Parathyroid adenoma (tissue), 2 donors: ENCODE measurements around the gene RPUSD1.
"Not testable (repeated sequence)": the region's sequence is repeated elsewhere in the genome, so short reads cannot be mapped to it uniquely, and the experiment has no call there.

ENCODE experiments used
- H2AFZ ChIP-seq: fragments of 300-600 bp; sonication (generic); one replicate; pipeline ENCODE4 v1.7.0; 2017; ENCODE audit warnings: antibody characterized with exemption, mild to moderate bottlenecking
- H3K27ac ChIP-seq: fragments of 300-600 bp; sonication (generic); one replicate; pipeline ENCODE4 v1.7.0; 2017
- H3K27me3 ChIP-seq: fragments of 300-600 bp; sonication (generic); one replicate; pipeline ENCODE4 v1.7.0; 2017; ENCODE audit warnings: low read length; ENCODE audit not compliant: control insufficient read depth, insufficient read depth
- H3K36me3 ChIP-seq: fragments of 300-600 bp; sonication (generic); one replicate; pipeline ENCODE4 v1.7.0; 2017; ENCODE audit warnings: low read length; ENCODE audit not compliant: control insufficient read depth, insufficient read depth
- H3K4me1 ChIP-seq: fragments of 300-600 bp; sonication (generic); one replicate; pipeline ENCODE4 v1.7.0; 2017; ENCODE audit warnings: control low read depth
- H3K4me2 ChIP-seq: fragments of 300-600 bp; sonication (generic); one replicate; pipeline ENCODE4 v1.7.0; 2017; ENCODE audit warnings: low read length
- H3K4me3 ChIP-seq: fragments of 300-600 bp; sonication (generic); one replicate; pipeline ENCODE4 v1.7.0; 2017; ENCODE audit warnings: low read depth, low read length
- H3K79me2 ChIP-seq: fragments of 300-600 bp; sonication (generic); one replicate; pipeline ENCODE4 v1.7.0; 2017; ENCODE audit warnings: control low read depth
- H3K9ac ChIP-seq: fragments of 300-600 bp; sonication (generic); one replicate; pipeline ENCODE4 v1.7.0; 2017; ENCODE audit warnings: mild to moderate bottlenecking
- H3K9me3 ChIP-seq: fragments of 300-600 bp; sonication (generic); one replicate; pipeline ENCODE4 v1.7.0; 2017; ENCODE audit warnings: low read length; ENCODE audit not compliant: control insufficient read depth
- TF ChIP-seq, protein P1 (sequence below): fragments of 300-600 bp; sonication (generic); IDR thresholded peaks from one replicate; pipeline ENCODE4 v1.7.0; 2017; ENCODE audit warnings: antibody characterized with exemption, mild to moderate bottlenecking
- donor health status: primary hyperparathyroidism.

RPUSD1 gene

GRCh38 chr16:760065-760464, 28.1 kb downstream of the RPUSD1 start:
- H3K4me1 ChIP-seq = no peaks in the 10 kb centered on the region
- H3K79me2 ChIP-seq = no peaks in the 10 kb centered on the region
- no peaks in the 10 kb centered on the region for H3K27me3 ChIP-seq
- no peaks in the 10 kb centered on the region for H3K9me3 ChIP-seq
- H2AFZ ChIP-seq = no peak overlapping the region
- H3K4me2 ChIP-seq = no peak overlapping the region
- TF ChIP-seq, protein P1, sequence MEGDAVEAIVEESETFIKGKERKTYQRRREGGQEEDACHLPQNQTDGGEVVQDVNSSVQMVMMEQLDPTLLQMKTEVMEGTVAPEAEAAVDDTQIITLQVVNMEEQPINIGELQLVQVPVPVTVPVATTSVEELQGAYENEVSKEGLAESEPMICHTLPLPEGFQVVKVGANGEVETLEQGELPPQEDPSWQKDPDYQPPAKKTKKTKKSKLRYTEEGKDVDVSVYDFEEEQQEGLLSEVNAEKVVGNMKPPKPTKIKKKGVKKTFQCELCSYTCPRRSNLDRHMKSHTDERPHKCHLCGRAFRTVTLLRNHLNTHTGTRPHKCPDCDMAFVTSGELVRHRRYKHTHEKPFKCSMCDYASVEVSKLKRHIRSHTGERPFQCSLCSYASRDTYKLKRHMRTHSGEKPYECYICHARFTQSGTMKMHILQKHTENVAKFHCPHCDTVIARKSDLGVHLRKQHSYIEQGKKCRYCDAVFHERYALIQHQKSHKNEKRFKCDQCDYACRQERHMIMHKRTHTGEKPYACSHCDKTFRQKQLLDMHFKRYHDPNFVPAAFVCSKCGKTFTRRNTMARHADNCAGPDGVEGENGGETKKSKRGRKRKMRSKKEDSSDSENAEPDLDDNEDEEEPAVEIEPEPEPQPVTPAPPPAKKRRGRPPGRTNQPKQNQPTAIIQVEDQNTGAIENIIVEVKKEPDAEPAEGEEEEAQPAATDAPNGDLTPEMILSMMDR = no peak
- H3K9ac ChIP-seq = no peak overlapping the region
- no peak overlapping the region for H3K4me3 ChIP-seq
- H3K27ac ChIP-seq = no peak overlapping the region
- H3K36me3 ChIP-seq = no peaks in the 10 kb centered on the region

DNA sequence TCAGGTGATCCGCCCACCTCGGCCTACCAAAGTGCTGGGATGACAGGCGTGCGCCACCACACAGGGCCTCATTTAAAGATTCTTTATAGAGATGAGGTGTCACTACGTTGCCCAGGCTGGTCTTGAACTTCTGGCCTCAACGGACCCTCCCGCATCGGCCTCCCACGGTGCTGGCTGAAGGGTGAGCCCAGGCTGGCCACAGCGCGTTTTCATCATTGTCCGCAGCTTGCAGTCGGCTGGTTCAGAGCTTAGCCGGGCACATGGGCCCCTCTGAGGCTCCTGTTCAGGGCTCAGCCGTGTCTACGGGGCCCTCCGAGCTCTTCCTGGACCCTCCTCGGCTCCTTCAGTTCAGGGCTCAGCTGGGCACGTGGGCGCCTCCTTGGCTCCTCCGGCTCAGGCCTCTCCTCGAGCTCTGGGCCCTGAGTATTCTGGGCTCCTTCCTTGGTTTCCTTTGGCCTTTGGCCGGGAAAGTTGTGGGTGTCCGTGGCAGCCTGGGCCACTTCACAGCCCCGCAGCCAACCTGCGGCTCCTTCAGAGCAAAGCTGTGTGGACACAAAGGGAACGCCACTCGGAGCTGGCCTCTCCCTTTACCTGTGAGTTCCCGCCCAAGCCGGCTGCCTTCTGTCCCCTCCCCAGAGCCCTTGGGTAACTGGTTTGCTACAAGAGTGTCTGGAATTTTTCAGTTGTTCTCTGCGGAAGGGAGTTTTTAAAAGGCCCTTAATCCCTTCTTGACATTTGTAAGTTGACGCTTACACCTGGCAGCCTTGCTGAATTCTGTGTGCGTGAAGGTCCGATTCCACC, 28.9 kb downstream of the RPUSD1 start:
- no peak overlapping the region for H2AFZ ChIP-seq
- H3K36me3 ChIP-seq = no peaks in the 10 kb centered on the region
- TF ChIP-seq, protein P1 = no peak
- no peaks in the 10 kb centered on the region for H3K27me3 ChIP-seq
- H3K27ac ChIP-seq = no peak overlapping the region
- H3K9me3 ChIP-seq = no peaks in the 10 kb centered on the region
- H3K4me3 ChIP-seq = no peak overlapping the region
- H3K4me1 ChIP-seq = no peaks in the 10 kb centered on the region
- H3K4me2 ChIP-seq = no peak overlapping the region
- H3K9ac ChIP-seq = no peak overlapping the region
- no peaks in the 10 kb centered on the region for H3K79me2 ChIP-seq

DNA sequence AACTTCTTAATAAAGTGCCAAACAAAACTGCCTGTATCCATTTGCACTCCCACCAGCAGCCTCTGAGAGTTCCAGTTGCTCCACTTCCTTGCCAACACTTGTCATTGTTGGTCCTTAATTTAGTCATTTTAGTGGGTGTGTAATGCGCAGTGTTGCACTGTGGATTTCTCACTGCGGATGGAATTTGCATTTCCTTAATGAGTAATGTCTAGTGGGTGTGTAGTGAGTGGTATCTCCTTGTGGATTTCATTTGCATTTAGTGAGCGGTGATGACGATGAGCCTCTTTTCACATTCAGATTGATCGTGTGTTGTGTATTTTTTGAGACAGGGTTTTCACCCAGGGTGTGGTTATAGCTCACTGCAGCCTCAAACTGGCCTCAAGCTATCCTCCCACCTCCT, 31.8 kb downstream of the RPUSD1 start:
- Histone ChIP-seq H3K79me2 (no peaks in the 10 kb centered on the region), H3K27me3 (no peaks in the 10 kb centered on the region), H3K4me3 (no peak overlapping the region), H3K4me2 (no peak overlapping the region), H3K27ac (no peak overlapping the region), H2AFZ (no peak overlapping the region), H3K9me3 (no peaks in the 10 kb centered on the region), H3K4me1 (no peaks in the 10 kb centered on the region), H3K9ac (no peak overlapping the region), H3K36me3 (no peaks in the 10 kb centered on the region)
- TF ChIP-seq, protein P1 = no peak

- Histone ChIP-seq H3K4me3 (no peak overlapping the region), H3K4me1 (no peaks in the 10 kb centered on the region), H3K27me3 (no peaks in the 10 kb centered on the region), H3K79me2 (no peaks in the 10 kb centered on the region), H2AFZ (no peak overlapping the region), H3K9ac (no peak overlapping the region), H3K36me3 (no peaks in the 10 kb centered on the region), H3K4me2 (no peak overlapping the region), H3K9me3 (no peaks in the 10 kb centered on the region), H3K27ac (no peak overlapping the region)
- TF ChIP-seq, protein P1 = no peak
Measured at GRCh38 chr16:754656-755055, 33.5 kb downstream of the RPUSD1 start.

- not testable (repeated sequence) for H3K79me2 ChIP-seq, H3K4me2 ChIP-seq, H3K27me3 ChIP-seq, H3K9me3 ChIP-seq, H3K4me3 ChIP-seq, H3K36me3 ChIP-seq, H2AFZ ChIP-seq, H3K9ac ChIP-seq, H3K27ac ChIP-seq, H3K4me1 ChIP-seq
Measured at GRCh38 chr16:754121-754607, 34.0 kb downstream of the RPUSD1 start.
